Spinal cord (tissue), 10 donors: ENCODE data around the gene GRID1. TPM values are rescaled to one million over a fixed set of nuclear protein-coding genes. Genes with fewer than 3 reads are reported as not detected.
"Not testable (repeated sequence)": the region's sequence is repeated elsewhere in the genome, so short reads cannot be mapped to it uniquely, and the experiment has no call there.

ENCODE experiments used
- DNase-seq, 6 donors: peaks; one replicate each; pipeline versions ENCODE4 v3.0.0 to v3.0.0-alpha.2; 2013 to 2015; ENCODE audit warnings: low spot score in 6 of 6, low read depth in 4 of 6
- H3K27ac ChIP-seq: one replicate; pipeline ENCODE4 v1.5.1; 2013; ENCODE audit warnings: low read depth, low read length, control low read depth
- H3K27me3 ChIP-seq: one replicate; pipeline ENCODE4 v1.6.1; 2013; ENCODE audit warnings: low read length; ENCODE audit not compliant: control insufficient read depth, insufficient read depth
- H3K36me3 ChIP-seq: one replicate; pipeline ENCODE4 v1.6.1; 2013; ENCODE audit warnings: low read length; ENCODE audit not compliant: control insufficient read depth, insufficient read depth
- H3K4me1 ChIP-seq: one replicate; pipeline ENCODE4 v1.6.1; 2013; ENCODE audit warnings: low read length; ENCODE audit not compliant: control insufficient read depth, insufficient read depth
- H3K4me3 ChIP-seq: one replicate; pipeline ENCODE4 v1.5.1; 2013; ENCODE audit warnings: low read depth, low read length, control low read depth
- H3K9me3 ChIP-seq: one replicate; pipeline ENCODE4 v1.6.1; 2013; ENCODE audit warnings: low read length; ENCODE audit not compliant: control insufficient read depth, insufficient read depth
- WGBS: methylation state at CpG from one replicate; pipeline ENCODE4 v1.1.5; 2013; ENCODE audit warnings: missing lambda C conversion rate; ENCODE audit not compliant: insufficient coverage; 5-methylcytosine and 5-hydroxymethylcytosine counted together
- polyA plus RNA-seq, 2 donors: library from polyadenylated mRNA; unstranded; fragments of 120-200 nt; gene quantifications; one replicate each; pipeline ENCODE4 v1.2.1, GENCODE V29; 2013; ENCODE audit not compliant: insufficient read length in 2 of 2
- total RNA-seq, 2 donors: library from RNA; depleted of rRNA in 1 of 2; stranded (reverse); fragments of 120-200 nt in 1 of 2; fragments of >200 nt in 1 of 2; gene quantifications; one replicate each; pipeline versions ENCODE4 v1.2.3 to v1.2.4, GENCODE V29; 2013 to 2014
- donor health status: healthy.

The GRID1 gene
- total and polyA plus RNA-seq, 4 donors = 7.6 to 30.1 (median 22.2) TPM

GRCh38 chr10:85858776-85859515 lies 507.6 kb downstream of the GRID1 start:
- peaks cover 12% of the 10 kb centered on the region for H3K36me3 ChIP-seq
- no peaks in the 10 kb centered on the region for H3K27me3 ChIP-seq
- H3K27ac ChIP-seq = no peak overlapping the region
- no peaks in the 10 kb centered on the region for H3K9me3 ChIP-seq
- H3K4me3 ChIP-seq = no peak overlapping the region
- peaks cover 1% of the 10 kb centered on the region for H3K4me1 ChIP-seq
- WGBS = 100% methylated on average over 2 of the region's 3 CpGs
- no peak for DNase-seq

- no peaks in the 10 kb centered on the region for H3K9me3 ChIP-seq
- no peaks in the 10 kb centered on the region for H3K4me1 ChIP-seq
- DNase-seq = no peak
- H3K36me3 ChIP-seq = peaks cover 8% of the 10 kb centered on the region
- H3K27me3 ChIP-seq = no peaks in the 10 kb centered on the region
- WGBS = 95% methylated on average over 3 of the region's 3 CpGs
- H3K27ac ChIP-seq = no peak overlapping the region
- no peak overlapping the region for H3K4me3 ChIP-seq
Measured at GRCh38 chr10:85857791-85858190, 508.8 kb downstream of the GRID1 start.

DNA sequence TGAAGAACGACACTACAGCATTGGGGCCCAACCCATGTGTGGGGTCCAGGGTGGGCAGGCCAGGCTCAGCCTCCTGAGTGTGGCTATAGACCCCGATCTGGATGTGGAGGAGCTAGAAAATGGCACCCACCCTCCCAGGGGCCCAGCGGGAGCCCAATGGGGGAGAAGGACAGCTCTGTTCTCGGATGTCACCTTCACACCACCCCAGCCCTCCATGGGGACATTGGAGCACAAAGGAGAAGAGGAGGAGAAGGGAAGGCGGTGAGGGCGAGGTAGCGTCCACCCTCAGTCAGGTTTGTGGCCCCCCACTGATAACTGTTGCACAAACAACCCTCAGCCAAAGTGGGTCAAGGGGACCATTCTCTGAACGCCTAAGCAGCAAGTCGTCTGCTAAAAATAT lies 509.3 kb downstream of the GRID1 start:
- Histone ChIP-seq H3K4me3 (no peak overlapping the region), H3K36me3 (peaks cover 9% of the 10 kb centered on the region), H3K27ac (no peak overlapping the region), H3K9me3 (no peaks in the 10 kb centered on the region), H3K27me3 (no peaks in the 10 kb centered on the region), H3K4me1 (no peaks in the 10 kb centered on the region)
- no peak for DNase-seq
- WGBS = 97% methylated on average over 5 of the region's 9 CpGs

- Histone ChIP-seq H3K9me3 (no peaks in the 10 kb centered on the region), H3K4me1 (peaks cover 12% of the 10 kb centered on the region), H3K36me3 (peaks cover 8% of the 10 kb centered on the region), H3K4me3 (no peak overlapping the region), H3K27me3 (no peaks in the 10 kb centered on the region), H3K27ac (no peak overlapping the region)
- 91% methylated on average over 5 of the region's 6 CpGs for WGBS
- no peak for DNase-seq
Measured at GRCh38 chr10:85851934-85852333, 514.7 kb downstream of the GRID1 start.

DNA sequence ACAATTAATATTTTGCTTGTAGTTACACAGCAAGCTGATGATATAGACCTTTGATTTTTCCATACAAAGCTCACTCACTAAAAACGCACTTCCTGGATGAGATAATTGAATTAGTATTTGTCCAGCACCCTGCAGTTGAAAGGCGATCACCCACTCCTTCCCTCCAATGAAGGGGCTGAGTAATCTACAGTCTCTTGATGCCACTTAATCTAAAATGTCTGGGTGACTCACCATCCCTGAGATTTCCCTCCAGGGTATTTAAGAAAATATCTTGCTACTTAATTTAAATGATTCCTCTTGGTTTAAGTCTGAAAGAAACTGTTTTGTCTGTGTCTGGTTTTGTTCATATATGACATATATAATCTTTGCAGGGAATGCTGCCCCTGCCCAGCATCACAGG lies 515.3 kb downstream of the GRID1 start:
- no peak for DNase-seq
- Histone ChIP-seq H3K27me3 (no peaks in the 10 kb centered on the region), H3K36me3 (peaks cover 8% of the 10 kb centered on the region), H3K4me1 (peaks cover 12% of the 10 kb centered on the region), H3K4me3 (no peak overlapping the region), H3K9me3 (no peaks in the 10 kb centered on the region), H3K27ac (no peak overlapping the region)
- no CpG with 5 or more reads among the region's 2 CpGs for WGBS

GRCh38 chr10:85850736-85851135 lies 515.9 kb downstream of the GRID1 start:
- Histone ChIP-seq H3K36me3 (peaks cover 5% of the 10 kb centered on the region), H3K4me1 (peaks cover 12% of the 10 kb centered on the region), H3K4me3 (no peak overlapping the region), H3K27me3 (no peaks in the 10 kb centered on the region), H3K9me3 (no peaks in the 10 kb centered on the region), H3K27ac (no peak overlapping the region)
- DNase-seq = no peak
- WGBS = 97% methylated on average over 3 of the region's 3 CpGs

DNA sequence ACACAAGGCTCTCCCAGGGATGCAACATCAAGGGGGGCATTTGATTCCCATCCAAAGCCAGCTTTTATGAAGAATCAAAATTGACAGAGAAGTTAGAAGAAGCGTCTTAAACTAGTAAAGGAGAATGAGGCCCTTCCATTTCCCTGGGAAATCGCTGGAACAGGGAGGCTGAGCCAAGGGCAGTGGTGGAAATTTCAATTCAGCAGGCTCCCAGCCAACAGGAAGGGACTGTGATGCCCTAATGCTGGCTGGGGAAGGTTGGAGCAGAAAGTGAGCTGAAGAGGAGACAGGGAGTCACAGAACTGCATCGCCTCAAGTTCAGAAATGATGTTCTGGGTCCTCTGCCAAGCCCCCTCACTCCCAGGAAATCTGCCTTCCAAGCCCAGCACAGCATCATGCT lies 517.3 kb downstream of the GRID1 start:
- Histone ChIP-seq H3K27ac (no peak overlapping the region), H3K9me3 (no peaks in the 10 kb centered on the region), H3K36me3 (peaks cover 3% of the 10 kb centered on the region), H3K27me3 (no peaks in the 10 kb centered on the region), H3K4me1 (peaks cover 12% of the 10 kb centered on the region), H3K4me3 (no peak overlapping the region)
- DNase-seq = peak in 2 of 6 donors; percentile 28 to 33
- 51% methylated on average over 3 of the region's 3 CpGs for WGBS

GRCh38 chr10:85848756-85849155 lies 517.8 kb downstream of the GRID1 start:
- Histone ChIP-seq H3K4me3 (no peak overlapping the region), H3K9me3 (no peaks in the 10 kb centered on the region), H3K4me1 (peaks cover 12% of the 10 kb centered on the region), H3K27me3 (no peaks in the 10 kb centered on the region), H3K27ac (no peak overlapping the region), H3K36me3 (peaks cover 3% of the 10 kb centered on the region)
- WGBS = 47% methylated on average over 4 of the region's 4 CpGs
- DNase-seq = peak in 2 of 6 donors; percentile 22 to 50

DNA sequence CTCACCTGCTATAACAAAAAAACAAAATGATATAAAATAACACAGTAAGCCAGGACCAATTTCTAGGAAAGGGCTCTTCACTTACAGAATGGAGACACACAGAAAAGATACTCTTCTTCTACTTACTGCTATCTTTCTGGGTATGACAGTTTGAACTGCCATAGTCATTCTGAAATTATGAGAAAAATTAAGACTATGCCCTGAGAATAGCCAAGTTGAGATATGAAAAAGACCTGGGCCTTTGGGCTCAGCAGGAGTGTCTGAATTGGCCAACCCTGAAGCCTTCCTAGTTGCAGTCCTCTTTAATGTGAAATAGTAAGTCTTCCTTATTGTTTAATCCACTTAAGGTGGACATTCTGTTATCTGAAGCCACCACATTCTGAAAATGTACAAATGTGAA lies 519.5 kb downstream of the GRID1 start:
- Histone ChIP-seq H3K4me3 (no peak overlapping the region), H3K9me3 (no peaks in the 10 kb centered on the region), H3K27ac (no peak overlapping the region), H3K27me3 (no peaks in the 10 kb centered on the region), H3K4me1 (peaks cover 12% of the 10 kb centered on the region), H3K36me3 (no peaks in the 10 kb centered on the region)
- no peak for DNase-seq

DNA sequence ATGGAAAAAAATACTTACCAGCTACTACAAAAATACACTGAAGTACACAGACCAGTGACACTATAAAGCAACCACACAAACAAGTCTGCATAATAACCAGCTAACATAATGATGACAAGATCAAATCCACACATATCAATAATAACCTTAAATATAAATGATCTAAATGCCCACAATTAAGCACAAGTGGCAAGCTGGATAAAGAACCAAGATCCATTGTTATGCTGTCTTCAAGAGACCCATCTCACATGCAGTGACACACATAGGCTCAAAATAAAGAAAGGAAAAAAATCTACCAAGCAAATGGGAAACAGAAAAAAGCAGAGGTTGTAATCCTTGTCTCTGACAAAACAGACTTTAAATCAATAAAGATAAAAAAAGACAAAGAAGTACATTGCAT lies 527.9 kb downstream of the GRID1 start:
- not testable (repeated sequence) for H3K27ac ChIP-seq, H3K27me3 ChIP-seq, DNase-seq, H3K4me3 ChIP-seq, H3K36me3 ChIP-seq, H3K4me1 ChIP-seq
- H3K9me3 ChIP-seq = peaks cover 13% of the 10 kb centered on the region
